Type B pancreatic cell (in vitro differentiated cells): ENCODE results near the gene TCF12. TPM values are rescaled to one million over a fixed set of nuclear protein-coding genes. Genes with fewer than 3 reads are reported as not detected.
A peak's percentile ranks its signal among the peaks of the same experiment; 100 is the strongest.

Experiments used
- DNase-seq: peaks from one replicate; pipeline ENCODE4 v3.0.0; 2021; ENCODE audit warnings: mixed read lengths; ENCODE audit not compliant: unreplicated experiment; ENCODE audit errors: extremely low spot score
- H3K27ac Mint-ChIP-seq: 2 replicates; pipeline ENCODE4 v1.8.0; 2021; ENCODE audit warnings: mild to moderate bottlenecking, mixed read lengths
- H3K27me3 Mint-ChIP-seq: 2 replicates; pipeline ENCODE4 v1.8.0; 2021; ENCODE audit warnings: mixed read lengths
- H3K36me3 Mint-ChIP-seq: 2 replicates; pipeline ENCODE4 v1.8.0; 2021; ENCODE audit warnings: mixed read lengths
- H3K4me1 Mint-ChIP-seq: one replicate; pipeline ENCODE4 v1.8.0; 2021; ENCODE audit warnings: mixed read lengths; ENCODE audit not compliant: unreplicated experiment
- H3K4me3 Mint-ChIP-seq: 2 replicates; pipeline ENCODE4 v1.8.0; 2021; ENCODE audit warnings: mild to moderate bottlenecking, mixed read lengths
- H3K9me3 Mint-ChIP-seq: 2 replicates; pipeline ENCODE4 v1.8.0; 2021; ENCODE audit warnings: mixed read lengths
- total RNA-seq: library from RNA; stranded (reverse); gene quantifications from 2 replicates; pipeline ENCODE4 v1.2.1, GENCODE V29; 2021; ENCODE audit warnings: low replicate concordance
- TF ChIP-seq, protein P1 (sequence below): fragments of 200-600 bp; sonication (generic); conservative IDR thresholded peaks from 2 replicates; pipeline ENCODE4 v1.5.0; 2021; ENCODE audit warnings: antibody characterized with exemption, mild to moderate bottlenecking

The TCF12 gene
- total RNA-seq, 1 donor from 2014 or later: 153 TPM

DNA sequence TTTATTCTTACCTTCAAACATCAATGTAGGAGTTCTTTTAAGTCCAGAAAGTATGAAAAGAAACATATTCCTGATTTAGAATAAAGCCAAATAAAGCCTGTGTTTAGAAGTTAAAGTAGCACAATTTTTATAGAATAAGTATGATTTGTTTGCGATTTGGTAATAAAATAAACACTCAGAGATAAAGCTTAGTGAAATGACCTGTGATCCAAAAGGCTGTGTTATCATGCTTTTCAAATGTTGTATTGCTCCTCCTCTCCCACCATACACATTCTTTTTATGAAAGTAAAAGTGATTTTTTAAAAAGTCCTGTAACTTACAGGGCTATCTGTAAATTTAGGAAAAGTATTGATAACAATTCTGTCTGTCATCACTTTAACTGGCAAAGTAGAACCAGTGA, 319.2 kb downstream of the TCF12 start:
- H3K4me1 Mint-ChIP-seq: peaks cover 31% of the 10 kb centered on the region
- H3K36me3 Mint-ChIP-seq: peaks cover 40% of the 10 kb centered on the region
- H3K4me3 Mint-ChIP-seq: peak overlapping the region; percentile 34
- H3K27me3 Mint-ChIP-seq: no peaks in the 10 kb centered on the region
- TF ChIP-seq, protein P1, sequence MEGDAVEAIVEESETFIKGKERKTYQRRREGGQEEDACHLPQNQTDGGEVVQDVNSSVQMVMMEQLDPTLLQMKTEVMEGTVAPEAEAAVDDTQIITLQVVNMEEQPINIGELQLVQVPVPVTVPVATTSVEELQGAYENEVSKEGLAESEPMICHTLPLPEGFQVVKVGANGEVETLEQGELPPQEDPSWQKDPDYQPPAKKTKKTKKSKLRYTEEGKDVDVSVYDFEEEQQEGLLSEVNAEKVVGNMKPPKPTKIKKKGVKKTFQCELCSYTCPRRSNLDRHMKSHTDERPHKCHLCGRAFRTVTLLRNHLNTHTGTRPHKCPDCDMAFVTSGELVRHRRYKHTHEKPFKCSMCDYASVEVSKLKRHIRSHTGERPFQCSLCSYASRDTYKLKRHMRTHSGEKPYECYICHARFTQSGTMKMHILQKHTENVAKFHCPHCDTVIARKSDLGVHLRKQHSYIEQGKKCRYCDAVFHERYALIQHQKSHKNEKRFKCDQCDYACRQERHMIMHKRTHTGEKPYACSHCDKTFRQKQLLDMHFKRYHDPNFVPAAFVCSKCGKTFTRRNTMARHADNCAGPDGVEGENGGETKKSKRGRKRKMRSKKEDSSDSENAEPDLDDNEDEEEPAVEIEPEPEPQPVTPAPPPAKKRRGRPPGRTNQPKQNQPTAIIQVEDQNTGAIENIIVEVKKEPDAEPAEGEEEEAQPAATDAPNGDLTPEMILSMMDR: no peak
- H3K9me3 Mint-ChIP-seq: no peaks in the 10 kb centered on the region
- no peak for DNase-seq
- no peak overlapping the region for H3K27ac Mint-ChIP-seq

DNA sequence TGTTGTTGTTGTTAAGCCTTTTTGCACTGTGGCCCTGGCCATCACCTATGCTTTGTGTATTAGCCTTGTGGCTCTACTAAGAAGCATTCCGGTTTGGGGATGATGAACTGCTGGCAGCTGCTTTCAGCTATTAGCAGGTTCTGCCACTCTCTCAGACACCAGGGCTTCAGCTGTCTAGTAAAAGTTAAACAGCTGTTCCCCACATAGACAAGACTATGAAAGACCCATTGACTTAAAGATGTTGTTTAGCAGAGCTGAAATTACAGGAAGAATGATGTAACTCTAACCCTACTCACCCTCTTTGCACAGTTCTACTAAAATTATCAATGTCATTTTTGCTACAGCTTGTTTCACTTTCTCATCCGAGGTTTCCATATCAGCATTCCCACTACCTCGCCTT, 326.7 kb downstream of the TCF12 start:
- H3K4me3 Mint-ChIP-seq: no peak overlapping the region
- H3K27ac Mint-ChIP-seq: peak overlapping the region; percentile 35

DNA sequence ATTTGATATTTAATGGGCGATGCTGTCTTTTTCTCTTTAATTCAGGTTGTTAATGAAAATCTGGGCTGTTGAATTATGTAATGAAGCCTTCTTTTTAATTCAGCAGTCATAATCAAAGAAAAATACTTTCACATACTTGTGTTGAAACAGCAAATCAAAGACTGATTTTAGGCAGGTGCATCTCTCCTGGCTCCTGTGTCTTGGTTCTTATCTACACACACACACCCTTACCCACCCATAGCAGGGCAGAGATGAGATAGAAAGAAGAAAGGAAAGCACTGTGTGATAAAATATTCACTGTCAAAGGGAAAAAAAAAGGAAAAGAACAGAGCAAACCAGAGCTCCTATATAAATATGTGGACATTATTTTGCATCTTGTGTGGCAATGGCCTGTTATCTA, 327.3 kb downstream of the TCF12 start:
- no peak for DNase-seq
- Mint-ChIP-seq H3K36me3 (peaks cover 47% of the 10 kb centered on the region), H3K27me3 (no peaks in the 10 kb centered on the region), H3K4me1 (peaks cover 23% of the 10 kb centered on the region), H3K27ac (peak overlapping the region; percentile 35), H3K4me3 (no peak overlapping the region), H3K9me3 (no peaks in the 10 kb centered on the region)
- TF ChIP-seq, protein P1: no peak

More for the DNA sequence above, 326.7 kb downstream of the TCF12 start:
- H3K36me3 Mint-ChIP-seq: peaks cover 47% of the 10 kb centered on the region
- no peaks in the 10 kb centered on the region for H3K9me3 Mint-ChIP-seq
- H3K27me3 Mint-ChIP-seq: no peaks in the 10 kb centered on the region
- DNase-seq: no peak
- H3K4me1 Mint-ChIP-seq: peaks cover 23% of the 10 kb centered on the region
- TF ChIP-seq, protein P1: no peak

DNA sequence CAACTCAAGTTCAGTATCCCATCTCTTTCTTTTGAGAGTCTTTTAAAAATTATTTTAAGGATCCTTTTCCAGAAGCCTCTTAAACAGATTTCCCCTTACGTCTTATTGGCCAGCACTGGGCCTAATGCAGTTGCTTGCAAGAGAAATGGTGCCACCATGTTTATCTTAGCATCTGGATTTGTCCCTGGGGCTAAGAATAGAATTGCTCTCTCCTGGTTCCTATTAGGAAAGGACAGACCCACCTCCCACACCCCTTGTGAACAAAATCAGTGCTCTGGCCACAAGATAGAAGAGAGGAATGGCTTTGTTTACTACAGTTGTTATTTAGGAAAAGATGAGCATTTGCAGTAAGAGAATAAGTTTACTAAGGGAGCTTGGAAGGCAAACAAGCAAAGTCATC, 329.6 kb downstream of the TCF12 start:
- H3K9me3 Mint-ChIP-seq: no peaks in the 10 kb centered on the region
- no peak for DNase-seq
- no peak overlapping the region for H3K27ac Mint-ChIP-seq
- no peak overlapping the region for H3K4me3 Mint-ChIP-seq
- H3K36me3 Mint-ChIP-seq: peaks cover 46% of the 10 kb centered on the region
- H3K27me3 Mint-ChIP-seq: no peaks in the 10 kb centered on the region
- TF ChIP-seq, protein P1: no peak
- peaks cover 23% of the 10 kb centered on the region for H3K4me1 Mint-ChIP-seq

DNA sequence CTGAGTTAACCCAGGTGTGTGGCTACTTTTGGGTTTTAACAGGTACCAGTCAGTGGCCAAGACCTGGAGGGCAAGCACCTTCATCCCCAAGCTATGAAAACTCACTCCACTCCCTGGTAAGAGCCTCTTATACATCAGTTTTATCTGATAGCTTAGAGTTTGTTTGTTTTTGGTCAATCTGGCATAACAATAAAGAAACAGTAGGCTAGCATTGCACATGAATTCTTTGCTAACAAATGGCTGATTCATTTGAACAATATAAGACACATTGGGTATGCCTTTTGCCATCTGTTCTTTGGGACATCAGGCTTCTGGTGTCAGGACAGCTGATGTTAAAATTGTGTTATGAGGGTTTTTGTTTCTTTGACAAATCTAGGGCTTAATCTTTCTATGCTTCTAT, 332.9 kb downstream of the TCF12 start:
- no peaks in the 10 kb centered on the region for H3K27me3 Mint-ChIP-seq
- no peak overlapping the region for H3K27ac Mint-ChIP-seq
- TF ChIP-seq, protein P1: no peak

DNA sequence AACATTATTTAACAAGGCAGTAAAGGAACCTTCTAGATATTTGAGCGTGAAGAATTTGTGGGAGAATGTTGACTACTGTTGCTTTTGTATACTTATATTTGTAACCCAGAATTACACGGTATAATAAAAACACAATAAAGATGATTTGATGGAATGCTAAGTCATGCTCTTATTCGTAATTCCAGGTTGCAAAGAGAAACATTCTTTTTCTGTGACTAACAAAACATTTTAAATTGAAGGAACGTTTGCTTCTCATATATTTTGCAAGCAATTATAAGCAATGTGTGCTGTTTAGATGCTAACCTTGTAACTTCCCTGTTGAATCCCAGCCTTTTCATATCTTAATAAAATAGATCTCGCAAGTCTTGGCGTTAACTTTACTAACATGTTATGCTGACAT, 333.5 kb downstream of the TCF12 start:
- Mint-ChIP-seq H3K9me3 (no peaks in the 10 kb centered on the region), H3K4me3 (no peak overlapping the region), H3K4me1 (peaks cover 7% of the 10 kb centered on the region), H3K27me3 (no peaks in the 10 kb centered on the region), H3K27ac (no peak overlapping the region), H3K36me3 (peaks cover 39% of the 10 kb centered on the region)
- DNase-seq: no peak
- TF ChIP-seq, protein P1: no peak

More for the DNA sequence above, 332.9 kb downstream of the TCF12 start:
- DNase-seq: no peak
- peaks cover 11% of the 10 kb centered on the region for H3K4me1 Mint-ChIP-seq
- no peak overlapping the region for H3K4me3 Mint-ChIP-seq
- no peaks in the 10 kb centered on the region for H3K9me3 Mint-ChIP-seq
- H3K36me3 Mint-ChIP-seq: peaks cover 40% of the 10 kb centered on the region
